Activated T-helper 1 cell treated with Interleukin-2 at 50 U/mL for 16 hours (primary cell): ENCODE measurements around the gene SELL.
"Not testable (repeated sequence)": the region's sequence is repeated elsewhere in the genome, so short reads cannot be mapped to it uniquely, and the experiment has no call there.

Experiments used
- DNase-seq: peaks from one replicate; pipeline ENCODE4 v3.0.0-alpha.2; 2020; ENCODE audit warnings: low read depth

Gene SELL

DNA sequence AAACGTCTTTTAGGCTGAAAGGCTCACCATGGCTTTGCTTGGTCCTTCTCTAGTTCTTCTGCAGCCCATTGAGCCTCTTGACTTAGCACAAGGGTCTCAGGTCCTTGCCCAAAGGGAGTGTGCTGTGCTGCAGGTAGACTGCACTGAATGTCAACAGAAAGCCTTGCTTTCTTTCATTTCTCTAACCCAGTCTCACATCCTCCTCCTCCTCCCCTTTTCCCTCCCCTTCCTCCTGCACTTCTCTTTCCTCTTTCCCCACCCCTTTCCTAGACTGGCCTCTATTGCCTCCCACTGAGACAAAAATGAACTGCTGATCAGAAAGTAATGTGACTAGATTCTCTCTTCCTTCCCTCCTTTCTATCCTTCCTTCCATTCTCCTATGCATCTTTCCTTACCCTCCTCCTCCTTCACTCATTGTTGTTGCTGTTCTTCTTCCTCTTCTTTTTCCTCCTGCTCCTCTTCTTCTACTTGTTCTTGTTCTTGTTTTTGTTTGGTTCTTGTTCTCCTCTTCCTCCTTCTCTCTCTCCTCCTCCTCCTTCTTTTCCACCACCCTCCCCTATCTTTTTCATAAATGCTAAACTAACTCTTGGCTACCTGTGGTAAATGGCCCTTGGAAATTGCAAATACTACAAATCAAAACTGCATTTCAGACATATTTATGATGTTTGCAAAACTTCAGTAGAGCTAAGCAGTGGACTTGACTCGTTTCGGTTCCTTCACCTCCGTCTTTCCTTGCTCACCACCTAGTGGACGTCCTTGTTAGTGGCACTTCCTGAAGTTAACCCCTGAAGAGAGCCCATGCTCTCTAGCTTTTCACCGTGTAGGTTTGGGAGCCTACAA lies at the start of gene SELL:
SELL (minus strand) TSS at position 152 of the 840 bp plus-strand sequence; CDS start at position 30, 122 bp downstream.
- peak; percentile 52 for DNase-seq

DNA sequence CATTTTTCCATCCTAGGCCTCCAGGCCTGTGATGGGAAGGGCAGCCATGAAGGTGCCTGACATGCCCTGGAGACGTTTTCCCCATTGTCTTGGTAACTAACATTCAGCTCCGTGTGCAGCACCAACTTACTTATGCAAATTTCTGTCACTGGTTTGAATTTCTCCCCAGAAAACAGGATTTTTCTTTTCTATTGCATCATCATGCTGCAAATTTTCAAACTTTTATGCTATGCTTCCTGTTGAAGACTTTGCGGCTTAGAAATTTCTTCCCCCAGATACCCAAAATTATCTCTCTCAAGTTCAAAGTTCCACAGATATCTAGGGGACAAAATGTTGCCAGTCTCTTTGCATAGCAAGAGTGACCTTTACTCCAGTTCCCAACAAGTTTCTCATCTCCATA lies 47.6 kb upstream of the SELL start:
- DNase-seq = no peak

DNA sequence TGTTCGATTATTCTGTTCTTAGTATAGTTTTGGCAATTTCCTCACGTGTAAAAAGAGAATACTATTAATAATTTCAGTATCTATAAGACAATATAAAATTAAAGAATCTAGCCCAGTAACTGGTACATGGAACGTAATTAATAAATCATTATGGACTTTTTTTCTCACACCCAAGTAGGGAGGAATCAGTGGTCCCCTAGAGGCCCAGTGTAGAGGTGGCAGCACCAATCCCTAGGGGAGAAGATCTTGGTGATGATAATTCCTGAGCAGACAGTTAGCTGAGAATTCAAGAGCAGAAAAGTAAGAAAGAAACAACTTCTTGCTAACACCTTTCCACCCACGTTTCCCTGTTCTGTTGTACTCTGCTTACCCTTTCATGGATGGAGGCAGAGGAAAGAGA lies 42.1 kb upstream of the SELL start:
- no peak for DNase-seq

DNA sequence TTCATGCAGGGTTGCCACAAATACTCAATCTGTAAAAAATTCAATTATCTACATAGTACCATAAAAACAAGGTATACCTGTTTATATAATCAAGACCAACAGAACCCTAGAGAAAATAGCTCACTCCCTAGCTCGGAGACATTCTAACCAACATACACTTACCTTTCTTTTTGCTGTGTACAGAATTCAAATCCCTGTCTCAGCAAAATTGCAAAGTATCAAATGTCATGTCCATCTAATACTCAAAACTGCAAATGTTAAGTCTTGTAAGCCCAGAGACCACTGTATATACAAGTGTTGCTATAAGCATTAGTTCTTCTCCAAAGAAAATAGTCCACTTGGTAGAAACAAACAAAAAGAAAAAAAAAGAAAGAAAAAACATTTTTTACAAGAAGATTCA lies 38.6 kb upstream of the SELL start:
- DNase-seq = no peak

DNA sequence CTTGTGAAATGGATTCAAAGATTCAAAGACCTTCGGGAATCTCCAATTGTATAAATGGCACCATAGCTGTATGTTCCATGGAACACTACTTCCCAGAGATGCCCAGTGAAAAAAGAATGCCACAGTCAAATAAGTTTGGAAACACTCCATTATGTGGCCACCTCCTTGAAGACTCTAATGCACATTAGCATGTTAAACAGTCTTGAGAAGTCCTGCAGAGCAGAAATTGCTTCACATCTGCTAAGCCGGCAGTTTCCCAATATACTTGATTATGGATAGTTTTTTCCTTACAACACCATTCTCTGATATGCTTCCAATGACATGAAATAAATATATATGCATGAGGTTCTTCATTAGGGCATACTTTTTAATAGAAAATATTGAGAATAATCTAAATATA lies 35.1 kb upstream of the SELL start:
- DNase-seq = no peak

DNA sequence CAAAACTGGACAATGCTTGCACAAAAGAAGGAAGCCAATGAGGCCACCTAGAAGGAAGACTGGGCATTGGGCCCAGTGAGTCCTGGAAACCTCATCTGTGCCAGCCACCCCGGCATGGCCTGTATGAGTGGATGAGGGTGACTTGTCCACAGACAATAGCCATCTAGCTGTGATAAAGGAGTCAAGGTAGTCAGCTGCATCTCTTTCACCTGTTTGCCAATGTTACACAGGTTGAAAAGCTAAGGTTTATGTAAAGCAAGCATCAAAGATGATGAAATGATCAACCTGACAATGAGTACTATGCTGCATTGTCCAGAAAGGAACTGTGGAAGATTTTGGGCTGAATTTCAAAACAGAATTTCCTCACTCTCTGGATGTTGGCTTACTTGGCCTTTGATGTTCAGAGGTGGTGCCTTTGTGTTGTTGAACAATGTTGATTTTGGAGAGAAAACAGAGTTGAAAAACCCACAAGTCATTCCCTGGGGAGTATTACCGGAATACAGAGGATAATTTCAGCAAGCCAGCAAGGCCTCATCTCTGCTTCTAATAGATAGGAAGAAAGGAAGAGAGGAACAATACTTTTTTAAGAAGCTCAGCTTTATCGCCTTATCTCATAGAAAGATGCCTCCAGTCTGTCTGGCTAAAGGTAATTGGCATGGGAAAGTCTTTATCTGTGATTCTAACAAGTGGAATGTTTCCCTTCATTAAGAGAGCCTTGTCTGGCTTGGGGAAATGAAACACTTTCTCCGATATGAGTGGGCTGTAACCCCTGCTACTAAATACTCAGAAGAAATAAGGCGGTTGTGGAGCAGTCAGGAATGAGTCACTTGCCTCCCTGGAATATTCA lies 33.8 kb upstream of the SELL start:
- no peak for DNase-seq

DNA sequence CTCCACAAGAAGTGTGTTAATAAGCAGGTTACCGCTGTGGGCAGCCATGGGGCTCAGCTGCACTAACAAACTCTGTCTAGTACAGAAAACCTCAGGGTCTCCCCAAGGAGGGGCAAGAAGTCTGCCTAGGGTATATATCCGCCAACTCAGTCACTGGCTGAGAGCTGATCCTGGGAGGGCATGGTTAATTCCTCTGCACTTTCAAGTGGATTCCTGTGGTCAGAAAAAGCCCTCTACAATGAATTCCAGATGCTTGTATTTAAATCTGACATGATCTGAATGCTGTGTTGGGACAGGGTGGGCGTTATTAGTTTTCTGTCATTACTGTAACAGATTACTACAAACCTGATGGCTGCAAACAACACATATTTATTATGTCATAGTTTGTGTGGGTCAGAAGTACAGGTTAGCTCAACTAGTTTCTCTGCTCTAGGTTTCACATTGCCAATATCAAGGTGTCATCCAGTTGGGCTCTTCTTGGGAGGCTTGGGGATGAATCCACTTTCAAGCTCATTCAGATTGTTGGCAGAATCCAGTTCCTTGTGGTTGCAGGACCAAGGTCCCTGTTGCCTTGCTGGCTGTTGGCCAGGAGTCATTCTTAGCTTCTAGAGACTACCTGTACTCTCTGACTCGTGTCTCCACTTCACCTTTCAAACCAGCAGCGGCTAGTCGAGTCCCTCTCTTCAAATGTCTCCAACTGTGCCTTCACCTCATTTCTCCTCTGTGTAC lies 30.4 kb upstream of the SELL start:
- DNase-seq = no peak

DNA sequence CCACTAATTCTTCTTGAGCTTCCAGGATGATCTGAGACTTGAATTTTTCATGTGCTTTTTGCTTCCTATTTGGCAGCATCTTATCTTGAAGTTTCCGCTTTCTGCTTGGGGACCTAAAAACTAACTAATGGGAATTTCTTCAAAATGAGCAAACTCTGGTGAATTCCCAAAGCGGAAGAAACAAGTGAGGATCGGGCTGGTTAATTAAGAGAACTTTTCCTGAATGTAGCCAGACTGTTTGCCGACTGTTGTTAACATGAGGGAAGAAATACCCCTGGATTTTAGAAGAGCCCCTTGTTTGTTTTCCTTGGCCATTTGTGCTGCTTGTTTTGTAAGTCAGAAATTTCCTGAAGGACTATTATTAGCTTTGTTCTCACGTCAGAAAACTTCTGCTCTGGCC lies 28.6 kb upstream of the SELL start:
- DNase-seq = no peak

DNA sequence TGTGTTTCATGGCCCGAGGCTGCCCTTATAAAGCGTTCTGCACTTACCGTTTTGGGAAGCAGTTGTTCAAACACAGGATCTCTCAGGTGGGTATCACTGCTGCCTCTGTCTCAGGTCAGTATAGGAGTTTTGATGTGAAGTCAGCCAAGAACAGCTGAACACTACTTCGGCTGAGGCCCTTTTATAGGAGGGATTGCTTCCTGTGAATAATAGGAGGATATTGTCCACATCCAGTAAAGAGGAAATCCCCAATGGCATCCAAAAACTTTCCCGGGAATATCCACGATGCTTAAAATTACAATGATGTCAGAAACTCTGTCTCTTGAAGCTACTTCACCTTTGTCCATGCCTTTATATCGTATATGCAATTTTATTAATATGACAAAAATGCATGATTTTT lies 22.5 kb upstream of the SELL start, which contains the start of gene SELE:
SELE (minus strand) TSS at position 156 of the 400 bp plus-strand sequence. CDS start 467 bp downstream, outside the sequence.
- DNase-seq = no peak

DNA sequence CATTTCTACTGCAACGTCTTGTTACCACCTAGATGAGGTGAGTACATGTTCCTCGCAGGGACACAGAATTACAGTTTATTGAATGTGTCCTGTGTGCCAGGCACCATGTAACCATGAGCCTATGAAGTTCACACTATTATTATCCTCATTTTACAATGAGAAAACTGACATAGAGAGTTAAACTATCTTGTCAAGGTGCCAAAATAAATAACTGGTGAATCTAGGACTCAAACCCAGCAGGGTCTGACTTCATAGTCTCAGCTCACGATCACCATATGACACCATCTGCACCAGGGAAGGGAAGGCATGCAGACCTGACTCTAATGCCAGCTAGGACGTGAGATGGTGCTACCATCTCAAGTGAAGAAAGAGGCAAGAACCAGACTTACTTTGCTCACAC lies 20.0 kb upstream of the SELL start:
- DNase-seq = no peak

DNA sequence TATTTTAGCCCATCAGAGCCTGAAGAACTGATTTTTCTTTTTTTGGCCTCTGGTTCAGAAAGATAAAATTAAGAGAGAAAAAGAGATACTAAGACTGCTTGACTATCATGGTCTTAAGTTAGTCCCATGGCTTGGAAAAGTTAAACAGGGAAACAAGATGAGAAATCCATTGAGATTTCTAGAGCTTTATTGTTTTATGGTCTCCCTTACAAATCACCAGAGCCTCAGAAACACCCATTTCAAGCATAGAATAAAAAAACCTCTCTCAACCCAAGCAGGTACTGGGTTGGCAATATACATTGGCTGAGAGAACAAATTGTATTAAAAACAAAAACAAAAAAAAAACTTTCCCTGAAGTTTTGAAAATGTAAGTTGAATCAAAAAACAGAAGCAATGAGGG lies 18.6 kb upstream of the SELL start:
- DNase-seq = no peak

DNA sequence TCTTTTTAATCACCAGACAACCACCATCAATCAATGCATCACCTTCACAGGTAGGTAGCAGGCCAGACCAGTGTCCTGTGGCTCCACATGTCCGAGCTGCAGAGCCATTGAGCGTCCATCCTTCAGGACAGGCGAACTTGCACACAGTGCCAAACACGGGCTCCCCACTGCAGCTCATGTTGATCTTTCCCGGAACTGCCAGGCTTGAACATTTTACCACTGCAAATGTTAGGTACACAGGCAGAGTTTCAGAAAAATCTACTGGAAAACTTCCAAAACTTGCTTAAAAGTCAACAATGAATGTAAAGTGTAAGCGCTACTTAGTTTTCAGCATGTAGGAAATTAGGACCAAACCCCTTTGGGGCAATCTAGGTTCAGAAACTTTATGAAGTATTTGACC lies 15.9 kb upstream of the SELL start:
- DNase-seq = no peak

DNA sequence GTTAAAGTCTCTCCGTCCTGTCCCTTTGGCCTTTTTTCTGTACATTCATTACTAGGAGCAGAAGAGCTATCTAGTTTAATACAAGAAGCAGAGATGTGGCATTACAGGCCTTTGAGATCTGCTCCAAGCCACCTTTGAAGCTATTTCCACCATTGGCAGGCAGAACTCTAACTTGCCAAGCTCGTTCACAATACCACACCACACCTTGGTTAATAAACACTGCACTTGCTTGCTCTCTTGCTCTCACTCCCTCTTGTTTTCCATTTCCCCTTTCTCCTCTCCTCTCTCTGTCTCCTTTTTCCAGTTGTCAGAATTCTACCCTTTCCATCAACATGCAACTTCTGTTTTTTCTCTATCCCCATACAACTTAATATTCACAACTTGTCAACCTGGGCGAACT lies 15.4 kb upstream of the SELL start:
- no peak for DNase-seq

DNA sequence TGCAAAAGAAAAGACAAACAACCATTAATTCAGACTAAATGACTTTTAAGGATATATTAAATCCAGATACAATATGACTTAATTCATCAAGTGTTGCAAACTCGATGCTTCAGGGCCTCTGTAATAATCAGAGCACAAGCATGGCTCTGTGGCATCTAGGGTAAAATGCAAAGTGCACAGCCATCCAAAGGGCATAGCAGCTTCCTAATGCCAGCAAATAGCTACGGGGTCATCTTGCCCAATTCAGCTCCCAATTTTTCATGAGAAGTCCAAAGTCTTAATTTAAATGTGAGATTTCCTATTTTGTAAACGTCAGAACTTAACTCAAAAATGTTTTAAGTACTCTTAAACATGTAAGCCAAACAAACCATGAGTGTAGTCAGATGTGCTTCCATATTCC lies 14.5 kb upstream of the SELL start:
- DNase-seq = no peak

DNA sequence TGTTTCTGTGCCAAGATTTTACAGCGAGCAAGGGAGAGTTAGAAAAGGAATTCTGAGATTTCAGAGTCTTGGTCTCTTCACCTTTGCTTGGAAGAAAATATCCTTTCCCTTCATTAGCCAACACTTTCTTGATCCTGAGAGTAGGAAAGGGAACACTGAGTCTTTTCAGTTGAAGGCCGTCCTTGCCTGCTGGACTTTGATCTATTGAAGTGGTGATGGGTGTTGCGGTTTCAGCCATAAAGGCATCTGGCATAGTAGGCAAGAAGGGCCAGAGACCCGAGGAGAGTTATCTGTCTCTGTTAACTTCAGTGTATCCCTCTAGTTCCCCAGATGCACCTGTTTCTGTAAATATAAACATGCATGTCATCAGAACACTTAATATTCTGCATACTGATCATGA lies 12.7 kb upstream of the SELL start:
- DNase-seq = no peak

DNA sequence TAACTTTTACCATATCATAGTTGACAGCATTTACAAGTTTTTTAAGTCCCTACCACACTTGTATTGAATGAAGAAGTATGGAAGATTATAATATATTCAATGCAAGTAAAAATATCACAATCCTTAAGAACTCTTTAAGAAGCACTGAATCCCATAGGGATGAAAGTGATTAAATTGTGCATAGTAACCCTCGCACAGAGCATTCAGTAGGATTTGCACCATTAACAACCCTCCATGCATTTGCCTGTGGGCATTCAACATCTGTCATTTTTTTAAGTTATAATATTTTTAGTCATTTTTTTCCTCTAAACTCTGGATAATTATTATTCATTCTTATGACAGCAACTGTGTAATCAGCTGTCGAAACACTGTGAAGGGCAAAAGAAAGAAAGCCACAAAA lies 12.3 kb upstream of the SELL start:
- no peak for DNase-seq

DNA sequence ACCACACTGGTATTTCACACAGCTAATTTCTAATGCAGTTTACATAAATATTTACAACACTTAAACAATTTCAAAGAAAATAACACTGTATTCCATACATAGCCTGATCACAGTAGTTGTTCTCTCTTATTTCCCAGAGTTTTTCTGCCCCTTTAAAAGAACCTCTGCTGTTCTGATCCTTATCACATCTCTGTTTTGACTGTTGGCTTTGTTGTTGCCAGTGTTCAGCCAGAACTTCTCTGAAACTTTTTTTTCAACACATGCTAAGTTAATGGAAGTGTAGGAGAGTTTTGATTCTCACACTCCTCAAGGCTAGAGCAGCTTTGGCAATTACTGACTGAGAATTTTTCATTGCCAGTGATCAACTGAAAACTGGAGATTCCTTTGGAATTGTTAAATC lies 11.4 kb upstream of the SELL start:
- no peak for DNase-seq

DNA sequence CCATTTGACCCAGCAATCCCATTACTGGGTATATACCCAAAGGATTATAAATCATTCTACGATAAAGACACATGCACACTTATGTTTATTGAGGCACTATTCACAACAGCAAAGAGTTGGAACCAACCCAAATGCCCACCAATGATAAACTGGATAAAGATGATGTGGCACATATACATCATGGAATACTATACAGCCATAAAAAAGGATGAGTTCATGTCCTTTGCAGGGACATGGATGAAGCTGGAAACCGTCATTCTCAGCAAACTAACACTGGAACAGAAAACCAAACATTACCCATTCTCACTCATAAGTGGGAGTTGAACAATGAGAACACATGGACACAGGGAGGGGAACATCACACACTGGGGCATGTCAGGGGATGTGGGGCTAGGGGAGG lies 3.7 kb upstream of the SELL start:
- DNase-seq = not testable (repeated sequence)

DNA sequence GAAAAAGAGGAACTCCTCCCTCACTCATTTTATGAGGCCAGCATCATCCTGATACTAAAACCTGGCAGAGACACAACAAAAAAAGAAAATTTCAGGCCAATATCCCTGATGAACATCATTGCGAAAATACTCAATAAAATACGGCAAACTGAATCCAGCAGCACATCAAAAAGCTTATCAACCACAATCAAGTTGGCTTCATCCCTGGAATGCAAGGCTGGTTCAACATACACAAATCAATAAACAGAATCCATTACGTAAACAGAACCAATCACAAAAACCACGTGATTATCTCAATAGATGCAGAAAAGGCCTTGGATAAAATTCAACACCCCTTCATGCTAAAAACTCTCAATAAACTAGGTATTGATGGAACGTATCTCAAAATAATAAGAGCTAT lies 1.7 kb upstream of the SELL start:
- not testable (repeated sequence) for DNase-seq

DNA sequence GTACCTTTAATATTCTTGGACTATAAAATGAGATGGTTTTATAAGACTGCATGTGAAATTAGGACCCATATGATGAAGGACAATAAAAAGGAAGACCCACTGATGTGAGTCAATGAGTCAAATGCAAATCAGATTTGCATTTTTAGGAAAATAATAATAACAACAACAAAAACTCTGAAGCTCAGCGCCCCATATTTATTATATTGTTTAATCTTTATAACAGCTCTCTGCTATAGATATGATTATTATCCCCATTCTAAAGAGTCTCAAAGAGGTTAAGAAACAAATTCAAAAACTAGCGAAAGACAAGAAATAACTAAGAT lies 850 bp upstream of the SELL start:
- DNase-seq = no peak

DNA sequence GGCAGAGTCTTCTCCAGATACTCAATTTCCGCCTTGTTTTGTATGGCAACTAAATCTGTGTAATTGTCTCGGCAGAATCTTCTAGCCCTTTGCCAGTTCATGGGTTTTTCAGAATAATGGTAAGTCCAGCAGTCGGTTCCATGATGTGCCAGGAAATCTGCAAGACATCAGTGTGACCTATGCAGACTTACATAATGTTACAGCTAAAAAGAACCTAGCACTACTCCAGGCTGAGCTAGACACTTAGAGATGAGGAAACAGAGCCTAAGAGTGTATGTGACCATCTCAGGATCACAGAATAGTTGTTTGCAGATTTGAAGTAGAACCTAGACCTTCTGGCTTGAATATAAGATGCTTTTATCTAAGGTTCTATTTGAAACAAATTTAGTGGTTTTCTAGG lies 2.8 kb downstream of the SELL start:
- no peak for DNase-seq

DNA sequence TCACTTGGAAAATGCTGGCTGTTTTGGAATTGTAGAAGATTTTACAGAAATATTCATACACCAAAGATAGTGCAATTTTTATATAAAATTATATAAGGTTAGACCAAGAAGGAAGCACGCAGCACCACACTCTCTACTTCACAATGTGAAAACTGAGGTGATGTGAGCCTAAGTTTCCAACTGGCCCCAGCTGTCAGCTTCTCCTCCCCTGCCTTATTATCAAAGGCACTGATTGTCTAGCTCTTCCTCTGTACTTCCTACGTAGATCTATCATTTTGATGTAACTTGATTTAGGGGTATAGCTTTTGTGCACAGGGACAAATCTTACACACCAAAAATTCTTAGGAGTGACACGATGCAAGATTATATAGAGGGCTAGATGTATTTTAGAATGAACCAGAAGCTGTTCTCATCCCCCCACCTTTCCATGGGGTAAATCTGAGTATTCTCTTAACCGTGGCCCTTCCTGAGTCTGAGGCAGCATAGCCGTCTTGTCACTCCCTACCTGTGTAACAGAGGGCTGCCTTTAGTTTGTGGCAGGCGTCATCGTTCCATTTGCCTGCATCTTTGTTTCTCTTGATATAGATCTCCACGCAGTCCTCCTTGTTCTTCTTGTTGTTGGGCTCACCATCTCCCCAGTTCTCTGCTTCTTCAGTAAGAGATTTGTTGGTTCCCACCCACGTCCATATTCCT lies 3.4 kb downstream of the SELL start:
- DNase-seq = no peak
